Globus pallidus (tissue), 1 donor: ENCODE data around the gene TAF11.
"Not testable (repeated sequence)": the region's sequence is repeated elsewhere in the genome, so short reads cannot be mapped to it uniquely, and the experiment has no call there.

Source experiments
- DNase-seq: peaks from one replicate; pipeline ENCODE4 v3.0.0-alpha.2; 2015; ENCODE audit warnings: low spot score

Gene TAF11, protein sequence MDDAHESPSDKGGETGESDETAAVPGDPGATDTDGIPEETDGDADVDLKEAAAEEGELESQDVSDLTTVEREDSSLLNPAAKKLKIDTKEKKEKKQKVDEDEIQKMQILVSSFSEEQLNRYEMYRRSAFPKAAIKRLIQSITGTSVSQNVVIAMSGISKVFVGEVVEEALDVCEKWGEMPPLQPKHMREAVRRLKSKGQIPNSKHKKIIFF

DNA sequence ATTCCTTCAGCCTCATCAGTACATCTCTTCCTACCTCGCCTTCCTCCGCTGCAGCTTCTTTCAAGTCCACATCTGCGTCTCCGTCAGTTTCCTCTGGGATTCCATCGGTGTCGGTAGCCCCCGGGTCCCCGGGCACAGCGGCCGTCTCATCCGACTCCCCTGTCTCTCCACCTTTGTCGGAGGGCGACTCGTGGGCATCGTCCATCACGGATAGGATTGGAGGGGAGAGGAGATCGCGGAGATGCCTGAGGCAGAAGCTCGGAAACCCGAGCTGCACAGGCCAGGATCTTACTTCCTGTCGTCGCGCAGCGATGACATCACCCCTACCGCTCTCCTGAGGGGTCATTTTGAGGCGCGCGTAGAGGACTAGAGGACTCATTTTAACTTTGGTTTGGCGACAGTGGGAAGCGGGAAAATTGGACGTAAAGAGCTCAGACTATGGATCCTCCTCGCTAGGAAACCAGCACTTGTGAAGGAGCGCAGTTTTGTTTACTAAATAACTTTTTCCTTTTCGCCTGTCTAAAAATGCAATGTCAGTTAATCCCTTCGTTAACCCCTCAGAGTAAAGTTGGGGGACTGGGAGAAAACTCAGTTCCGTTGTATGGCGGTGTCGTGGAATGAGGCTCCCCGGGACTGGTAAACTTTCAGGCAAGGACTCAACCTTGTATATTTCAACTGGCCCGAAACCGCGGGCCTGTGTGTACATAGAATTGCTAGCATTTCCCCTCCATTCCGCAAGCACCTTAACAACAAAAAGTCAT, at the start of gene TAF11:
TAF11 (minus strand) TSS at position 290 of the 761 bp plus-strand sequence; CDS start at position 205, 85 bp downstream.
- peak; percentile 92 for DNase-seq

DNA sequence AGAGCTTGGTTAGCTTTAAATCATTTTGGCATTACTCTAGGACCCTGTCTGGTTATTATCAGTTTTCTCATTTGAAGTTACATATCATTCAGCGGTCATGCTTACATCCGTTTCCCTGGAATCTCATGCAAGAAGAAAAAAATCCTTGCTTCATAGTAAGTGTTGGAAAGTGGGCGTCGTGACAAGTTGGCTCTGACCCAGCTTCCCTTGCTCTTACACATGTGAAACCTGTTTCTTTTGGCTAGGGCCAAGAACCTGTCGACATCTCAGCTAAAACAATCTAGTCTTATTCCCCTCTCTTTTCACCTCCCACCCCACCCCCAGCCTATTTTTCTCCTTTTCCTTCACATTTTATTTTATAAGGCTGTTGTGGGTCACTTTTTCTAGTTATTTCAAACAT, 46.7 kb upstream of the TAF11 start:
- no peak for DNase-seq

DNA sequence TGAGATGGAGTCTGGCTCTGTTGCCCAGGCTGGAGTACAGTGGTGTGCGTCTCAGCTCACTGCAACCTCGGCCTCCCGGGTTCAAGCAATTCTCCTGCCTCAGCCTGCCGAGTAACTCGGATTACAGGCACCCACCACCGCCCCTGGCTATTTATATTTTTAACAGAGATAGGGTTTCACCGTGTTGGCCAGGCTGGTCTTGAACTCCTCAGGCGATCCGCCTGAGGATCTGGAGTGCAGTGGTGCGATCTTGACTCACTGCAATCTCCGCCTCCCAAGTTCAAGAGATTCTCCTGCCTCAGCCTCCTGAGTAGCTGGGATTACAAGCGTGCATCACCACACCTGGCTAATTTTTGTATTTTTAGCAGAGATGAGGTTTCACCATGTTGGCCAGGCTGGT, 44.4 kb upstream of the TAF11 start:
- not testable (repeated sequence) for DNase-seq

DNA sequence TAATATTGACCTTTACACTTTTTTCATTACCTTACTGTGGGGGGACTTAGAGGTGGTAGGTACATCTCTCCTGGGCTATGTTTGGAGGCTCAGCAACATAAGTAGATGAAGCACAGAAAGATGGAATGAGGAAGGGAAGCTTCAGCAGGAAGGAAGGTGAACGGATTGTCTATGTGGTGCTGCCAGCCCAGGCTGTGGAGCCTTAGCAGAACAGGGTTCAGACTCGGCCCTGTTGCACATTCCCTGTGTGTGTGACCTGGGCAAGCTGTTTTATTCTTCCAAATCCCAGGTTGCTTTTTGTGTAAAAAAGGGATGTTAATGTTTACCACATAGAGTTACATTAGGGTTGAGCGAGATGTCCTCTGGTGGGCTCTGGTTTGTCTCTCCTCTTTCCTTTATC, 42.4 kb upstream of the TAF11 start:
- no peak for DNase-seq

DNA sequence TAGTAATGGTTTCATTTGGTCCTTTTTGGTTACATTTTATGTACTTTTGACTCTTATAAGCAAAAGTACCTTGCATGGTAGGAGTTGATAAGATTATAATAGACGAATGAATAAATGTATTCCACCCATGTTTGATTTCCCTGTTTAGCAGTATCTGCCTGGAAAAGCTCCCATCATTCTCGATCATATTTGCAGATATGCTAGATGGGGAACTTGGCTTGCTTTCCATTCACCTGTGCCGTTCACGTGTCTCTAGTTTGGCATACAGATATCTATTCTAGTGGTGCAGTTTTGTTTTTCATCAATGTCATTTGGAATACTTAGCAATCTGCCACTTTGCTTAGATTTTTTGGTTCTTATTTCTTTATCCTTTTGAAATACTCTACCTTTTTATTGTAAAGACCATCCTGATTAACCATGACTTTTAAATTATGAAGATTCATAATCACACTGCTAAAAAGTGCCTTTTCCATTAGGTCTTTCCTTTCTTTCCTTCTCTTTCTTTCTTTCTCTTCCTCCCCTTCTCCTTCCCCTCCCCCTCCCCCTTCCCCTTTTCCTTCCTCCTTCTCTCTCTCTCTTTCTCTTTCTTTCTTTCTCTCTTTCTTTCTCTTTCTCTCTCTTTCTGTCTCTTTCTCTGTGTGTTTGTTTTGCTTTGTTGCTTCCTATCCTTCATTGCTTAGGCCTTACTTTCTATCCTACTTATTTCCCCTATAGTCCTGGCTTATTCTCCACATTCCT, 41.6 kb upstream of the TAF11 start:
- DNase-seq = no peak

DNA sequence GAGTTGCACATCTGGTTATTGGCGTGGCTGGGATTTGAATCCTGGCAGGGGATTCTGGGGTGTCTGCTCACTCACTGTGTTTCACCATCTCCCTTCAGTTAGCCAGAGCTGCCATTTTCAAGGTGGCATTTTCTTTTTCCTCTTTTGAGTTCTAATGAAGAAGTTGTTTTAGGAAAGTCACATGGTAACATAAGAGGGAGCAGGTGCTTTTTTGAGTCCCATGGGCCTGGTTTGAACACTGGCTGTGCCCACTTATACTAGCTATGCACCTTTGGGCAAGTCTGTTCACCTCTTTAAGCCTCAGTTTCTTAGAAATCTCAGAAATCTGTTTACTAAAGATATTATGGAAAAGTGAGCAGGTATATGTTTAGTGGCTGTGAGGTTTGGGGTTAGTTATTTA, 40.9 kb upstream of the TAF11 start:
- no peak for DNase-seq

DNA sequence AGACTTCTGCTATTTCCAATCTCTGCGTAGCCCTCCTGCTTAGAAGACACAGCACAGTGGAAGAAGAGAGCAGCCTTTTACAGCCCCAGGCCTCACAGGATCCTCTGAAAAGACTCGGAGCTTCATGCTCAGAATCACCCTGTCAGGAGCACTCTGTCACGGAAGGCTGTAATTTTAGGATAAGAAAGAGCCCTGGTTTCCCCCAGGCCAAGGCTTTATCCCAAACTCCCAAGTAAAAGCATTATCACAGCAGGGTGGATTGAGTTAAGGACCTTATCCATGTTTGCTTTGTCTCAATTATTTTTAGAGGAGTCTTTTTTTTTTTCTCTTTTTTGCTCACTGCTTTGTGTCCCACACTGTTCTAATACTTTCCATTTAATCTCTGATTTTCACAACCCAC, 40.4 kb upstream of the TAF11 start:
- DNase-seq = no peak

DNA sequence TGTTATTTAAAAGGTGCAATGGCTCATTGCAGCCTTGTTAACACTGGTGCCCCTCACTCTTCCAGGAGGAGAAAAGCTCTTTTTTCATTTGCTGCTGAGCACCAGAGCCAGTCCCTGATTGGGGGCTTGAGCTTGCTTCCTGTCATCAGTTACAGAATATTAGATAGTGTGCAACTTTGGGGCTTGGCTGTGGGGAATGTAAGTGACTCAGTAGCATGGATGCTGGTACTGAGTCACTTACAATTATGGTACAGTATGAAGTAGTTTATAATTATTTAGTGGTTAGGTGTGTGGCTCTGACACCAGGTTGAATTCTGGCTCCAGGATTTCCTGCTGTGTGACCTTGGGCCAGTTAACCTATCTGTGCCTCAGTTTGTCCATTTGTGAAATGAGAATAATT, 38.8 kb upstream of the TAF11 start:
- no peak for DNase-seq

DNA sequence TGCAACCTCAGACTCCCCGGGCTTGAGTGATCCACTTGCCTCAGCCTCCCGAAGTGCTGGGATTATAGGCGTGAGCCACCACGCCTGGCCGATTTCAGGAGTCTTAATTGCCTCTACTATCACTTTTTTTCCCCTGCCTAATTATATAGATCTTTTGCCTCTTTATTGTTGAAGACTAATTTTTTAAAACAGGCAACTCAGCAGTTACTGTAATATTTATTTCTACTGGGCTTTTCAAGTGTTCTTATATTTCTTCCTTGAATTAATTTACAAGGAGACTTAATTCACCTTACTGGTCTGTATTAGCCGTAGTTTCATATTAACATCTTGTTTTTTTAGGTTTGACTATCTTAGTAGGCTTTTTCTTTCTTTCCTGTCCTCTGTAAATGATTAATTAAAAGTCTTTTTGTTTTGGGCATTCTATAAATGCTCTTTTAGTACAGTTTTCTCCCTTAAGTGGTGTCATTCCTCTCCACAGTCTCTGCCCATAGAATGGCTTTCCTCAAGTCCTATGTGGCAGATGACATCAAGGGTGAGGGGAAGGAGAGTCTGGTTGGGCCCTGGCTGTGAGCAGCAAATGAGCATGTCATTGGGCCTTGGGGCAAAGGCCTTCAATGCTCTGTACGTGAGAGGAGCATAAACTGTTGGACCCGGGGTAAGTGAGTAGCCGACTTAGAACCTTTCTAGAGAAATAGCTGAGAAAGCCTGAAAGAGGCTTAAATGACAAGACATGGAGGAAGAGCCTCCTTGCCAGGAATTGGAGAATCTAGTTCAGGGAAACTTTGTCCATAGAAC, 37.2 kb upstream of the TAF11 start:
- DNase-seq = no peak

DNA sequence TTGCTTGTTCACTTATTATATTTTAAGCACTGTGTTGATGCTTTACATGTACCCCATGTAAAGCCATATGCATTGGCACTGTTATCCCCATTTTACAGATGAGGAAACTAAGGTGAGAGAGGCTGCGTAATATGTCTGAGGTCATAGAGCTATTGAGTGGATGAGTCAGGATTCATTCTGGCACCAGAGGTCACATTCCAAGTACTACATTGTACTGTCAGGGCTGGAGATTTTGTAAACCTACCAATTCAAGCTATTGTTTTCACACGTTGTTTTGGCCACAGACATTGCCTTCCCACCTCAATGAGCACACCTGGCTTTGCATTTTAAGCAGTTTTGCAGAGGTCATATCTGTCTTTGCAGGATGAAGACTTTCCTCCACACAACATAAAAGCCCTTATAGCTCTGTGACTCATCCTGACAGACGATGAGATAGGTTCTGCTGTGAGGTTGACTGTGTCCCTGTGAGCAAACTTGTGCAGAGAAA, 34.4 kb upstream of the TAF11 start:
- DNase-seq = no peak

DNA sequence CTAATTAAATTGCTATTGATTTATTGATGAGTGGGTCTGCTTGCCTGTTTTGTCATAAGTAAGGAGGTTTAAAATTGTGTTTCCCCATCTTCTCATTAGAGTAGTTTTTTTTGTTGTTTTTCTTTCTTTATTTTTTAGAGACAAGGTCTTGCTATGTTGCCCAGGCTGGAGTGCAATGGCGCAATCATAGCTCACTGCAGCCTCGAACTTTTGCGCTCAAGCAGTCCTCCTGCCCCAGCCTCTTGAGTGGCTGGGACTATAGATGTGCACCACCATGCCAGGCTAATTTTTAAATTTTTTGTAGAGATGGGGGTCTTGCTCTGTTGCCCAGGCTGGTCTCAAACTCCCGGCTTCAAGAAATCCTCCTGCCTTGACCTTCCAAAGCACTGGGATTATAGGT, 32.3 kb upstream of the TAF11 start:
- no peak for DNase-seq

DNA sequence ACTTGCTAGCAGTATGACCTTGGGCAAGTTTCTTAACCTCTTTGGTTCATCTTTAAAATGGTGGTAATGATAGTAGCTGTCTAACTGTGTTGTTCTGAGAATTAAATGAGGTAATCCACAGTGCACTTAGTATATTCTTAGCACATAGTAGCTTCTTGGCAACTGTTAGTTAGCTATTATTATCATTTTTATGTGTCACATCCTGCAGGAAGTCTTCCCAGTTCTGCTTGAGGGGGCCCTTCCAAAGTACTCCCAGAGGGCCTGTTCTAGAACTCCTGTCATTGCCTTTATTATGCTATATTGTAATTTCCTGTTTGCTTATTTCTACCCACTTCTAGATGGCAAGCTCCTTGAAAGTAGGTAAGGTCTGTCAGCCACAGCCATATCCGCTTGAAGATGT, 31.8 kb upstream of the TAF11 start:
- DNase-seq = no peak

DNA sequence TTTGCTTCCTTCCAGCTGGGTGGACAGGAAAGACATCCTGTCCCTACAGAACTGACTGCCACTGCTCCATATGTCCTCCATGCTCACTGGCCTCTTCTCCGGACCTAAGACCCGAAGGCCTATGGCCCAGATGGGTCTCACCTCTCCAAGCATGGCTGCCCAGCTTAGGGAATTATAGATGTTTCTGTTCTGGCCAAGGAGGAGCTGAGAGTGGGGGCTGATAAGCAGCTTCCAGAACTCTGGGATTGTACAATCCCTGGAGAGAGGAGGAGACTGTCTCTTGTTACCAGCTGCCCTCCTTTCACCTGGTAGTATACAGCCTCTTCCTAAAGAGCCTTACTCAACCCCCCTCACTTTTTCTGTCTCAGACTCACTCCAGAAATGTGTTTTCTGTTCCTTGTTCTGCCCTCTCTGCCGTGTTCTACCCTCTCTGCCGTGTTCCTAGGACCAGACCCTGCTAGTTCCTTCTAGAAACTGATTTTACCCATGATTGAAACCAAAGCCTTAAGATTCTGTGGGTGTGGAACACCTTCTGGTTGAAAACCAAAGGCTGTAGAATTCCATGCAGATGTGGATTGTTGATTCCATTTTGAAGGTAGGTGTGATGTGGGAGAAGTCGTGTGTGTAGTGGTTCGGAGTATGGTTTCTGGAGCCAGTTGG, 29.9 kb upstream of the TAF11 start:
- peak; percentile 26 for DNase-seq

DNA sequence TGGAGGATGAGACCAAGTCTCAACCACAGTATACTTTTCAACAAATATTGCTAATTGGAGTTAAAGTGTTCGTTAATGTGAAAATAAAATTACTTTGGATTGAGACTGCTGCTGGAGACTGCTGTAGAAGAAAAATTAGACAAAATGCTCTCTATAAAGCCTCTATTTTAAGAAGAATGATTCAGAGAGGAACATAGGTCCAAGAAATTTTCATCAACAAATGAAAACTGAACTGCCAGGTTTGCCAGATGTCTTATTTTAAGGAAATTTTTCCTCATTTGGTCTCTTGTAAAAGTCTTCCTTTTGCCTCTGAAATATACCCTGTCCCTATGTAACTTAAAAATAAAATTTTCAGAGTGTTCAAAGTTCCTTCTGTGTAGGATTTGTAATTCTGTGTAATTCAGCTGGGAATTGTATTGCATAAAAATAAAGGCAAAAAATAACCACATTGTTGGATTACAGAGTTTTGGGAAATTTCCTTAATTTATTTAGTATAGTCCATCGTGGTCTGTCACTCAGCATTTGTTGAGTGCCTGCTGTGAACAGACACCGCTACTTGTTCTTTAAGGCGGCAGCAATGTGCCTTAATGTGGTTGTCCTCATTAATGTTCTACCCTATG, 28.6 kb upstream of the TAF11 start:
- no peak for DNase-seq

DNA sequence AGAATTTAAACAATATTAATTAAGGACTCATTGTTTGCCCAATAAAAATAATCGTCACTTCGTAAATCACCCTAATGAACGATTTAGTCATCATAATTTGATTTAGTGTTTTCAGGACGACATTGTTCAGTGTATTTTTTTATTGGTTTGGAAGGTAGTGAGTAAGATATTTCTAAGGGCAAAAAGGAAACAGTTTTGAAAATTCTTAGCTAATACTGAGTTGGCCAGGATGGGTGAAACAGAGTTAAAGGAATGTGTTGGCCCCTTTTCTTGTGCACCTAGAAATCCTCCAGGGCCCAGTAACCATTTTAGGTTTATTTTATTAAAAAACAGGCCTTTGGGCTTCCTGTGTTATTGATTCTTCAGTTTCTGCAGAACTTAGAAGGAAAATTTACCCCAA, 26.5 kb upstream of the TAF11 start:
- DNase-seq = no peak

DNA sequence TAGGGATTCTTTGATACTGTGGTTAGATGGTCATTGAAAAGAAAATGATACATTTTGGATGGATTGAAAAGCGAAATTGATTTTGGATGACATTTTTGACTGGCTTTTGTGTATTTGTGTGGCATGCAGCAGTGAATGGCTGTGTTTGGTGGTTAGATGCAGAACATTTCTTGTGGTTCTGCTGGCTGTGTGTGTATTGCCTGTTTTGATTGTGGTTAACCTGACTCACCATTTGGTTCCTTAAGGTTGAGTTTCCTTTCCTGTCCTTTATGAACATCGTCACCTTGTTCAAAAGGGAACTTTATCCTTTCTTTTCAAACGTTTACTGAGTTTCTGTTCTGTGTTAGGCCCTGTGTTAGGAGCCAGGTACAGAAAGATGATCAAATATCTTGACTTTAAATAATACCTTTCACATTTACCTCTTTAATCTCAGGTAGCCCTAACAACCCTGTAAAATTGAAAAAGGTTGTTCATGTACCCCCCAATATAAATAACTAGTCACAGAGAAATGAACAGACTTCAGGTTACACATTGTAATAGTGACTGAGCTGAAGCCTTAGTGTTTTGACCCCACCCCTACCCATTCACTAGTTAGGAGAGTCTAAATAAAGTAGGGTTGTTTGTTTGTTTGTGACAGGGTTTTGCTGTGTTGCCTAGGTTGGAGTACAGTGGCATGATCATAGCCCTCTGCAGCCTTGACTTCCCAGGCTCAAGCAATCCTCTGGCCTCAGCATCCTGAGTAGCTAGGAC, 25.0 kb upstream of the TAF11 start:
- DNase-seq = no peak

DNA sequence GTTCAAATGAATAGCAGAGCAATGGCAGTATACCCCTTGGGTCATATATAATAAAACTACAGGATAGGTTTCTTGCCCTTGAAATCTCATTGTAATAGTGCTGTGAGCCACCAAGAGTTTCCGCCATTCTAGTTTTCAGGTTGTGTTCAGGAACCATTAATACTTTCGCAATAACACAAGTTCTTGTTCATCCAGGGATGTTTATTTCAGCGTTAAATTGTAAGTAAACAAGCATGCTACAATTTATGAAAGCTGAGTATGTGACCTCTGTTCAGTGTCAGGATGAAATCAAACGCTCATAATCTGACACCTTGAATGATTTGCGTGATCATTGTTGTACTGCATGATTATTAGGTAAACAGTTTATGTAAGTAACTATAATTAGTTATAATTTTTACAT, 24.0 kb upstream of the TAF11 start:
- no peak for DNase-seq

DNA sequence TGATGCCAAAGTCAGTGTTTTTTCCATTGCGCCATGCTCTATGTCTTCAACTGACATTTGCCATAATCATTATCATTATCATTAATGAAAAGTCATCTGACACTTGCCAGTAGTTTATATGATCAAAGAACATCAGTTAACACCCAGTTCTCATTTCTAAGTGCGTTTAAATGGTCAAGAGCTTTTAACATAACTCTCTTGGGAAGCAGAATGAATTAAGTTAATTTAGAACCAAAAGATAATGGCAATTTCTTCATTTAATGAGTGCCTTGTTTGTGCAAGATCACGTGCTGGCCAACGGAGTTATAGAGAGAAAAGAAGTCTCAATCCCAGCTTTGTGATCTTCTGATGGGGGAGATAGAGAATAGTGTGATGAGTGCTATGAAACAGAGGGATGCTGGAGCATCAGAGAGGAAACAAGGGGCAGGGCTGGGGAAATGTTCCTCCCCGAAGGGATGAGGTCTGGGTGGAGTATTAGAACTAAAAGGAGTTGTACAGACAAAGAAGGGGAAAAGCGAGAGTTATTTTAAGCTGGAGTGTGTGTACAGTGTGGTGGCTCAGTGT, 21.6 kb upstream of the TAF11 start:
- no peak for DNase-seq

DNA sequence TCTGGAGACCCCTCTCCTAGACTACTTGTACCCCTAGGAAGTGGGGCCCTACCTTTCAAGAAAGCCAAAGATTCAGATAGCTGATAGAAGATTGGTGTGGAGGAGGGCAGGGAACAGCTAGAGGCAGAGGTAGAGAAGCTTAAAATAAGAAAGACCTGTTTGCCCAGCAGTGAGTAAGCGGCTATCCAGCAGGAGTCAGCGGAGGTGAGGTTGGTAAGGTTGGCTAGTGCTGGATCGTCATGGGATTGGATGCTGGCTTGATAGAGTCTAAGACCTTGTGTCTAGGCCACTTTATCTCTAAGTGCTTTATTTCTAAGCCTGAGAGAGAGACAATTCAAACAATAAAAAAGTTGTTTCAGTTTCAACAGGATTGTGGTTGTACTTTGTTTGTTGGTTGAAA, 20.4 kb upstream of the TAF11 start:
- DNase-seq = no peak

DNA sequence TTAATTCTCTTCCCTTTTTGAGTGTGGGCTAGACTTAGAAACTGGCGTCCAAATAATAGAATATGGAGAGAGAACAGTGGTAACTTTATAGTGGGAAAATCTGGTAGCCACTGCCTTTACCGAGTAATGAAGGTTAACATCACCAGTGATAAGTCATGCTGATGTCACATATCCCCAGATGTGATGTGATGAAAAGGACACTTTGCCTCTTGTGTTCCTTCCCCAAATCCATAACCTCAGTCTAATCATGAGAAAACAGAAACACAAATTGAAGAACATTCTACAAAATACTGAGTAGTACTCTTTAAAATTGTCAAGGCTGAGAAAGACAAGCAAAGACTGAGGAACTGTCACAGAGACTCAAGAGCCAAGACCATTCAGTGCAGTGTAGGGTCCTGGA, 19.0 kb upstream of the TAF11 start:
- no peak for DNase-seq
